ENCODE results near the gene ABCA12.

- TF ChIP-seq MAZ (IDR thresholded peaks at IDR 0.05; ENCODE audit: borderline replicate concordance, low read depth, low read length) (no peak), PBX3 (IDR thresholded peaks at IDR 0.05) (no peak), ZFP36 (IDR thresholded peaks at IDR 0.05; ENCODE audit: borderline replicate concordance, partially characterized antibody) (no peak), USF2 (IDR thresholded peaks at IDR 0.05) (no peak), NFE2L2 (conservative IDR thresholded peaks at IDR 0.05; ENCODE audit: low read length) (no peak), CTCF (IDR thresholded peaks at IDR 0.05) (no peak), POLR2A (IDR thresholded peaks at IDR 0.05; ENCODE audit: low read length) (no peak), RAD21 (conservative IDR thresholded peaks at IDR 0.05 in 1 of 2, IDR thresholded peaks at IDR 0.05 in 1 of 2) (no peak), CBX8 (IDR thresholded peaks at IDR 0.05) (no peak), SMC3 (IDR thresholded peaks at IDR 0.05) (no peak)
These were observed 21.7 kb upstream of the ABCA12 start for GRCh38 chr2:215160081-215160480.
